NOMO-1 treated with DMSO at 0.1 percent for 48 hours (cell line): ENCODE measurements around the gene LPAR3.
A peak's percentile ranks its signal among the peaks of the same experiment; 100 is the strongest.
"Not testable (repeated sequence)": the region's sequence is repeated elsewhere in the genome, so short reads cannot be mapped to it uniquely, and the experiment has no call there.

Experiments
- DNase-seq: peaks from one replicate; lab custom pipeline; 2025; ENCODE audit not compliant: unreplicated experiment; lab: John Stamatoyannopoulos, UW

LPAR3 gene

DNA sequence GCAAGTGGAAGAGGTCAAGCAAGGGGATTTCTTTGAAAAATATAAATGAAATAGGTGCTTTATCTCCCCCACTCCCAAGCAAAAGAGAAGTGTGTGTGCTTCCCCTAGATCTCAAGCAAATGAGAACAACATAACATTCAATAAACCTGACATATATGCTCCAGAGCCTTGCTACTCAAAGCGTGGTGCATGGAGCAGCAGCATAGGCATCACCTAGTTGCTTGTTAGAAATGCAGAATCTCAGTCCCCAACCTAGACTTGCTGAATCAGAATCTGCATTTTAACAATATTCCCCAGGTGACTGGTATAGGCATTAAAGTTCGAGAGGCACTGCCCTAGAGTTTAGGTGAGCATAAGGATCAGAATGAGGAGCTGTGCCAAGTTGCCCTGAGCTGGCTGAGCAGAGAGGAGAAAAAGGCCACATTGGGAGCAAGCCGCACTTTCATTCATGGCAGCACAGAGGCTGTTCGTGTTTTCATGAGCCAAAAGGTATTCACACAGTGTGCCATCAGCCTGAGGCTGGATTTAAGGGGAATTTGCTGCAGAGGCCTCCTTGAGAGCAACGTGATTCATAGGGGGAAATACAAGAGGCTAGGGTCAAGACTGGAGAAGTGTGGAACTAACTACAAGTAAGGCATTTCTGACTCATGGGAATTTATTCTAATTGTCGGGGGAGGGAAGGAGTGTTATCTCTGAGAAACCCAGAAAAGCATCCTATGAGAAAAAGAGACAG, 14.3 kb upstream of the LPAR3 start:
- DNase-seq, result no peak

DNA sequence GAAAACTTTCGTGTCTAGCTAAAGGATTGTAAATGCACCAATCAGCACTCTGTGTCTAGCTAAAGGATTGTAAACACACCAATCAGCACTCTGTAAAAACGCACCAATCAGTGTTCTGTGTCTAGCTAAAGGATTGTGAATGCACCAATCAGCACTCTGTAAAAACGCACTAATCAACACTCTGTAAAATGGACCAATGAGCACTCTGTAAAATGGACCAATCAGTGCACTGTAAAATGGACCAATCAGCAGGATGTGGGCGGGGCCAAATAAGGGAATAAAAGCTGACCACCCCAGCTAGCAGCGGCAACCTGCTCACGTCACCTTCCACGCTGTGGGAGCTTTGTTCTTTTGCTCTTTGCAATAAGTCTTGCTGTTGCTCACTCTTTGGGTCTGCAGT, 9.7 kb upstream of the LPAR3 start:
- DNase-seq, result not testable (repeated sequence)

DNA sequence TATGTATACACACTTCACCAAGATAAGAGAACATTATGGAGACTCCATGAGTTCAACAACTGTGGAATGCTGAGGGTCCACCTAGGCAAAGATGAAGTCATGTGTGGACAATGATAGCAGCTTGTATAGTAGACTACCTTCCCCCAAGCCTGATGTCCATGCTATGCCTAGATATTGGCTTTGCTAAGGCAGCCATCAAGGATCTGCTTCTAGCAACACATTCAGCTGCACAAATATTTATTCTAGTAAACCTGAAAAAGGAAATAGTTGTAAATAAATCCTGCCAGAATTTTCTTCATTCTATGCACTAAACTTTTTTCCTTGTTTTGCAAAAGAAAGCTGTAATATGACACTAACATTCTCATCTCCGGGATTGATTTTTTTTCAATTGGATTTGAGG, 7.0 kb upstream of the LPAR3 start:
- no peak for DNase-seq

DNA sequence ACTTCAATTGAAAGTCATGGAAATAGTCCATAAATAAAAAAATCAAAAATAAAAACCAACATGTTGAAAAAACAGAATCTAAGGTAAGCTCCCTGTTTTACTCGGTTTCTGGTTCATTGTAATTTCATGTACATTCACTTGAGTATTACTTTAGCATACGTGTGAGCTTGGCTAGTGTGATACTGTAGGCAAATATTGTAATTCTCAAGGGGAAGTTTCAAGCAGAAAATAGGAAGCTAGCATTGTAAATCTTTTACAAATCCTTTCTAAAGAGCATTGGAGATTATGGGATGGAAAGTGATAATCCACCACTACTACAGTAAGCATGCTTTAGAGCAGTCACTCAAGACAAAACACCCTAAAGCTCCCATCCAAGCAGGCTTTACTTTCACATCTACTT, 3.3 kb upstream of the LPAR3 start:
- DNase-seq, result peak; percentile 24

DNA sequence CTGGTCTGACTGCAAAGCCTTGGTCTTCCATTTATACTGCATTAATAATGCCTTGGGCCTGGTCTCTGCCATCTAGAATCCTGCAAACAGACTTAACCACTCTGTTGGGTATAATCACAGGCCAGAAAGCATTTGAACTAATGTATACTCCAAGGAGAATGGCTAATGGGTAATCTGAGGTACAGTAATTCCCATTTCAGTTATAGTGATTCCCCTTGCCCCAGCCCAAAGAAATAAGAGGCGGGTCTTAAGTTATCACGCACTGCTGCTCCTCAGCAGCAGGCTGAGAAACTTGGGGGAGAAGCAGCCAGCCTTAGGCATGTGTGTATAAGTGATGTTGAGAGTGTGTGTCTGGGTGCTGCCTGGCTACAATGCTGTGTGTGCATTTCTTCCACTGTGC, 2.4 kb downstream of the LPAR3 start:
- no peak for DNase-seq

DNA sequence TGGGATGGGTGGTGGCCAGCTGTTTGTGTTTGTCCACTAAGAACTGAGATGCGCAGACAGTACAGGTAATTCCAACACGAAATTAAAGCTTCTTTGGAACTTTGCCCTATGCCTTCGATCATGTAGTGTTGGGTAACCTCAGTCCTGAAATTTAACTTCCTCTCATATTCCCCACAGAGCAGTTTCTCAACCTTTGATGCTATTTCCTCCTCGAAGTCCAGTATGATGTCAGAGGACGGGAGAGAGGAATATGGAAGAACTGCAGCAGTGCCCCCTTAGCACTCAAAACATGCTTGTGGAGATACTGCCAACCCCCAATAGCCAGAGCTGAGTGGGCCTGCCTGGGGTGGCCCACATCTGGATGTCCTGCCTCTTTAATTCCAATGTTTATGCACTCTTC, 3.6 kb downstream of the LPAR3 start:
- peak; percentile 19 for DNase-seq

DNA sequence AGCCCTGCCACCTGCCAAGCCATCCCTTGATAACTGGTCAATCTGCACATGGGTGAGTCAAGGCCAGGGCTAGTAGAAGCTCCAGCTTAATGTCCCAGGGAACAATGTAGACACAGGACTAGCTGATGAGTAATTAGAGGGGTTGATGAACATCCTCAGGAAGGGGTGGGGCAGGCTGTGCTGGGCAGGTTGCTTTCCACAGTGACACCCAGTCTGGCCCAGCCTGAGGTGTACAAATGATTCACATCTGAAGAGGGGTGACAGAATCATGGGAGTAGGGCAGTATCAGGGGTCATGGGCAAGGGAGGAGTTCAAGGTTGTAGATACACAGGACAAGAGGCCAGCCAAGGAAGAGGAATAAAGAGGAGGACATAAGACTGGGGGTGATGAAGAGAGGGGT, 4.3 kb downstream of the LPAR3 start:
- DNase-seq, result no peak

DNA sequence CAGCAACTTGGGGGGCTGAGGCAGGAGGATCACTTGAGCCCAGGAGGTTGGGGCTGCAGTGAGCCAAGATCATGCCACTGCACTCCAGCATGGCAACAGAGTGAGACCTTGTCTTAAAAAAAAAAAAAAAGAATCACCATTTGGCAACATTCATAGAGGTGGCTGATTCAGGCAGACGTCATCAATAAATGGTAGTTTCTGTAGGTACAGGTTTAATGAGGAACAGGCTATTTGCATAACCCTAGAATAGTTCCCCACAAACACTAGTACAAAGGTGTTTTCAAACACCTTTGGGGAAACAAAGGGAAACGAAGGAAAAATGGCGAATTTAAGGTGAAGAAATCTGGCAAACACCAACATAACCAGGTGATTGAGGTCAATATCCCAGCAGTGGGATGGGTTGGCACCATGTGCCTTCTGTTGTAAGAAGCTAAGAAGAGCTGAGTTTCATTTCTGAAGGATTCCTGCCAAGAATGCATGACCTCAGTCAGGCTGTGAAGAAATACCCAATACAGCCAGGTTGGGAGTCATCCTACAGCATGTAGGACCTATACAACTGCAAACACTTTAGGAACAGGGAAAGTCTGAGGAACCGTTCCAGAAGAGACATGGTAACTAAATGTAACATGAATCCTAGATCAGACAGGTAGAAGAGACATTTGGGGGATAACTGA, 5.6 kb downstream of the LPAR3 start:
- no peak for DNase-seq

DNA sequence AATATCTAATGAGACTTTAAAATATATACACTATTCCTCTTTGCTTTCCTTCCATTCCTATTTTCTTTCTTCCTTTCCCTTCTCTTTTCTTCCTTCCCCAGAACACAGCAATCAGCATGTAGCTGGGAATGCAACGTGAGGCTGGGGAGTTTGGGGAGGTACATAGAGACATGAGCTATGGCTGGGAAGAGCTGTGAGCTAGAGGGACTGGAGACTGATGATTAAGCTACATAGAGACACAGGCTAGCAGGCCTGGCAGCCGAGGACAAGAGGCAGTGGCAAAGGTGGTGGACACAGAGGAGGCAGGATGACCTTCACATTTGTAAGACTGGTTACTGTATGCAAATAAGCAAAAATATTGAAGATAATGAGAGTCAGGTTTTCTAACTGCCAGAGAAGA, 7.5 kb downstream of the LPAR3 start:
- DNase-seq, result no peak

DNA sequence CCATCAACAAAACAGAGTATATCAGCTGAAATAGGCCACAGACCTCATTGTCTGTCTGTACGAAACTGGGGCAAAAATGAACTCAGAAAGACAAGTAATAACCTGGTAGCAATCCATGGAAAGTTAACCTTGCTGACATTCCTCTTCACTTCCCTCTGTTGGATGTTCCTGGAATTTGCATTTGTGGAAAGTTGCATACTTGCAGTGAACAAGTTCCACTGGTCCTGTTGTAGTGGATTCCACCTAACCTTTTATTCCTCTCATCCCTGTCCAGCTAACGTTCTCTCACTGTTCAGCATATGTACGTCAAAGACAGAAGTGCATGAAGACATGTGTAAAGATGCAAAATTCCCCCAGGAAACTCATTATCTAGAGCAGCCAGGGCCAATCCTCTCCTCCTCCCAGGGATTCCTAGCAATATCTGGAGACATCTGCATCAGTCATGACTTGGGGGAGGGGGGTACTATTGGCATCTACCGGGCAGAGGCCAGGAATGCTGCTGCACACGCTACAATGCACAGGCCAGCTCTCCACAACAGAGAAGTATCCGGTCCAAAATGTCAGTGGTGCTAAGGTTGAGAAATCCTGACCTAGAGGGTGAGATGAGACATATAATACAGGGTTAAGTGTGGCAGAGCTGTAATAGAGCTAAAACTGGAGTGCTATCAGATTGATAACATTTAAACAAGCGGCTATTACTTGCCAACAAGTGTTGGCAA, 8.2 kb downstream of the LPAR3 start:
- DNase-seq, result no peak

DNA sequence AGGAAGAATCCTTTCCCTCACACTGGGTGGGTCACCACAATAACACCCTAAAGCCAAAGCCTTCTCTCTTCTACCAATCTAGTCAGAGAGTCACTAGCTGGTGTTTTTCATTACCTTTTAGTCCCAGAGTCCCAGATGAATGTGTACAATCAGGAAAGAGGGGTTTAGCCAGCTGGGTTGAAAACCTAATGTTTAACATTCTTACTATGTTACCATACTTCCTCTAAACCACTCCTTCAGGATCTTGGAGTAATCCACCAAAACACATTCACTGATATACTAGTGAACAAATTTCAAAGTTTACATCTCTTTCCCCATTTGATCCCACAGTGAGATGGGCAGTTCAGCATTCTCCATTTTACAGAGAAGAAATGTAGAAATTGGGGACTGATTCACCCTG, 9.7 kb downstream of the LPAR3 start:
- no peak for DNase-seq

DNA sequence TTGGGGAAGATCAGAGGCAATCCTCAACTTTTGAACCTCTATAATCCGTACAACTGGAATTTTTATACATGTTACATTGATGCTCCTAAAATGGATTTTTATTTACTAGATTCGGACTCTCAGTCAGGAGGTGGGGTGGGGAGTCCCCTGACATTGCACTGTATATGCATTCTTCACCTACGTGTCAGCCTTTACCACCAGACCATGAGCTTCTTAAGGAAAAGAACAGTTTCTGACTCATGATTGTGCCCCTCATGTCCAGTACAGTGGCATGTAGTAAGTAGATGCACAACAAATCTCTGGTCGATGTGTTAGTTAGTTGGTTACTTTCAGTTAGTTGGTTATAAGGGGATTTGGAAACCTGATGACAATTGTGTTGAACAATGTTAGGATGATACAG, 15.4 kb downstream of the LPAR3 start:
- DNase-seq, result no peak

DNA sequence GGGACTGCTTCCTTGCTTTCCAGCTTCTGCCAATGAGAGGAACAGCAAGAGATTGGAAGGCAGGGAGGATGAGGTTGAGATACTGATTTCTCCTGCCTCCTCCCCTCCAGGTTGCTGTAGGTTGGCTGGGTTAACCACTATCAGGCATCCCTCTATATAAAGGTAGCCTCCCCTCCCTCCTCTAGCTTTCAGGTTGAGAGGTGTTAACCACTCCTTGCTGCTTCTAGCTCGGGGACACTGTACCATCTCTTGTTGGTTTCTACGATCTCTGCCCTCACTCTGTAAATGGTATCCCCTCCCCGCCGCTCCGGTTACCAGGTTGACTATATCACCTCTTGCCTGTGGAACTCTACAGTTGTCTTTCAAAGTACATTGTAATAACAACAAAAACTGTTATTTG, 16.7 kb downstream of the LPAR3 start:
- DNase-seq, result no peak

DNA sequence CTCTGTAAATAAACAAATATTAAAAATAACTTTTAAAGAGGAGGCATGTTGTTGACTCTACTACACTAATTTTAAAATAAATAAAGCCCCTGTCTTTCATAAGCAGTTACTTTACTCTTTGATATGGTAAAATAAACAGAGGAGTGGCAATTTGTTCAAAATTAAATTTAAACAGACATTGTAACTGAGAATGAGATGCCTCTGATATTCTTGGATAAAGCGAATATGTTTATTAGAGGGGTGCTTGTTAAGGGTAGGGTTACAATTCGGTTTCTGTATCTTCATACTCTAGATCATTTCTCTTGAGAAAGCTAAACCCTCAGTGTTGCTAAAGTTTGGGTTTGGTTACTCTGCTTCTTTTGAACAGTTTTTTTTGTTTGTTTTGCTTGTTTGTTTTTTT, 19.6 kb downstream of the LPAR3 start:
- DNase-seq, result no peak

DNA sequence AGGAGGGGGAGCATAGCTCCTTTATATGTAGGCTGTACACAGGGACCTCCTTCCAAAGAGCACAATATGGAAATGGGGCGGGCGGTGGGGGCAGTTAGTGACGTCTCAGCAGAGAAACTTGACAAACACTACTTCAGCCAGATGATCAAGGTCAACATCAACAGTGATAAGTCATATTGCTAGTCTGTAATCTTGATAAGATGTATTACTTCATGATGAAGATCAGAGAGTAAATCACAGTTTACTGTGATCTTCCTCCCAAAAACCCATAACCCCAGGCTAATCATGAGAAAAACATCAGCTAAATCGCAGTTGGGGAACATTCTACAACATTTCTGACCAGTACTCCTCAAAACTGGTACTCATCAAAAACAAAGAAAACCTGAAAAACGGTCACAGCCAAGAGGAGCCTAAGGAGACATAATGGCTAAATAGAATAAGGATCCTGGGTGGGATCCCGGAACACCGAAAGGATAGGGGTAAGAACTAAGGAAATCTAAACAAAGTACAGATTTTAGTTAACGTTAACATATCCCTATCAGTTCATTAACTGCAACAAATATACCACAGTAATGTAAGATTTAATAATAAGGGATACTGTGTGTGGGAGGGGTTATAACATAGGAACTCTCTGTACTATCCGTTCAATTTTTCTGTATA, 20.2 kb downstream of the LPAR3 start:
- DNase-seq, result no peak

DNA sequence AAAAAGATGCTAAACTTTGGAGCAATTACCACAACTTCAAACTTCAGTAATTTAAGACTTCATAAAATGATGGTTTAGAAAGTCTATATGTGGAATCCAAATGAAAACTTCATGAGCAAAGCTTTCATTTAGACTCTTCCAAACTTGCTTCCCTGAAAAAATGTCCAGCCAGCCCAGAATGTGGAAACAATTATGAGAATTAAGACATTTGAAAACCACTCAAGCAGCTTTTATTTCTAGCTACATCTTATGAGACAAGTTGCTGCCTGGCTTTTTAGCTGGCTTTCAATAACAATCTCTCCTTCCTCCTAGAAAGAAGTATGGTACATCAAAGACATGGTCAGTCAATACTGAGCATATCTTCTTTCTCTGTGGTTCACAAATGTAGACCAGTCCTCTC, 21.8 kb downstream of the LPAR3 start:
- DNase-seq, result no peak

DNA sequence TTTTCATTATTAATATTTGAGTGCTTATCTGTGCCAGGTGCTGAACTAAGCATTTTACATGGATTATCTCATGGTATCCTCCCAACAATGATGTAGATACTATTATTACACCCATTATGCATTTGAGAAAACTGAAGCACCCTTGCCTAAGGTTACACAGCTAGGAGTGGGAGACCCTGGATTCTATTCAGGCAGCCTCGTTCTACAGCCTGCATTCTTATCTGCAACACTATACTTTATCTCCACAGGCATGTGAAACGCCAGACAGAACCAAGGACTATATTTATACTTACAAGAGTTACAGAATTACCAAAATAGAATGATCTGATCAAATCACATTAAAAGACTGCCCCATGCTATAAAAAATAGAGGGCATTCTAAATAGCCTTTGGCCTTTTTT, 22.4 kb downstream of the LPAR3 start:
- no peak for DNase-seq

DNA sequence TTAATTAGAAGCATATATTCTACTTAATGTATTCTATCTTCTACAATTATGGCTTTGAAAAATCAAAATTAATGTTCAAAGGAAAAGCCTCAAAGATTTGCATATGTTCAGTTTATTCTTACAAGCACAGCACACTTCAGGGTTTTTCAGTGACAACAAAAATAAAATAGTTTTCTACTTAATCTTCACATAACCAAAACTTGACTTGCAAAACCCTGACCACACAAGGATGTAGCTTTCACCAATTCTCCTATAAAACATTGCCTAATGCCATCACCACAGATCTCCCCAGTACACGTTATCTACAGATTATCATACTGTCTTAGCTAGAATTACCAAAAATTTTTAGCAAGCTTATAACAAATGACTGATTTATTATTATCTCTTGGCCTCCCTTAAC, 23.3 kb downstream of the LPAR3 start:
- no peak for DNase-seq

DNA sequence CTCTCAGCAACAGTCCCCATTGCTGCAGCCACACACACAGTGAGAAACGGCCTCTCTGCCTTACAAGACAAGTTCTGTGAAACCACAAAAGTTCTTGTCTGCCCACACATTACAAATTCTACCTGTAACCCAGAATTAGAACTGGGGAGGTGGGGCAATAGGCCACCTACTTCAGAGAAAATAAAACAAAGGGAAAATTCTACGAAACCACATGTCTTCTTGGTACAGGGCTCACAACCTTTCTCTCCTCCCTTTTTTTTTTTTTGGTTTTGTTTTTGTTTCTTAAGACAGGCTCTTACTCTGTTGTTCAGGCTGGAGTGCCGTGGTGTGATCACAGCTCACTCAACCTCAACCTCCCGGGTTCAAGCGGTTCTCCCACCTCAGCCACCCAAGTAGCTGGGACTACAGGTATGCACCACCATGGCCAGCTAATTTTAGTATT, 30.2 kb downstream of the LPAR3 start:
- DNase-seq, result no peak

DNA sequence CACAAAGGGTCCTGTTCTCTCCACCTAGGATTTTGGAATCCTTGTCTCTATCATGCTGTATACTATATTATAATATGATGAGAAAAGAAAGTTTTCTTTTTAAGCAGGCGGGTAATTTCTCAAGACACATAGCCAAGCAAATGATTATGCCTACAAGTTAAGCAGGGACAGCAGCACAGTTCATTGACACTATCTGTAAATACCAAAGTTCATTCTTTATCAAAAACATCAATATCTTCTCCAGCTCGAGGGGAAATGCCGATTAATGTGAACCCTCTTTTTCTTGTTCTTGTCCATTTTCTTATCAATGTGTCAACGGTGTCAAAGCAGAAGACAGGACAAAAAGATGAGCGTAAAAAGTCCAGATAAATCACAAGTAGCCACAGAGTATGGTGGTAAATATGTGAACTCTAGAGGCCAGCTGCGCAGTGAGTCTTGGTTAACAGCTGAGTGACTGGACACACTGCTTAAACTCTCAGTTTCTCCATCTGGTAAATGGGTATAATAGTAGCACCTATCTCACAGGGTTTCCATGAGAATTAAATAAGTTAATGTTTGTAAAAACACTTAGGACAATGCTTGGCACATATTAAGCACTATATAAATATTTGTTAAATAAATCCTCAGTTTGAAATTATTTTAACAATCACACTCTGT, 30.9 kb downstream of the LPAR3 start:
- DNase-seq, result no peak

DNA sequence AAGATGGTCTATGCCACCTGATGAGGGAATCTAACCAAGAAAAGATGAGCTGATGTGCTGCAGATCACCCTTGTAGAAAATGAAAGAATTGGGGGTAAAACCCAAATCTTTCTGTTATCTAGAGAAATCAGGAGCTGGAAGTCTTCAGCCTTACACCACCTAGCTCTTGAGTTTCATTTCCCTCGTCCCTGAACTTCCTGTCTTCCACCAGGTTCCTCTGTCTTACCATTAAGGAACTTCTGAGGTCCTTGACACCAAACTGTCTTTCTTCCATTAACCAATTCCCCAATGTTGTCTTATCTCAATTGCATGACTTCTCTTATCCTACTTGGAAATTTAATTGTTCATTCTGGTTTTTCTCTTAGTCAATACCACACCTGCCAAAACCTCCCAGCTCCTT, 31.5 kb downstream of the LPAR3 start:
- DNase-seq, result peak; percentile 33
